ENCODE results near the gene SLC16A10. TPM values are rescaled to one million over a fixed set of nuclear protein-coding genes. Genes with fewer than 3 reads are reported as not detected.
"Not testable (repeated sequence)": the region's sequence is repeated elsewhere in the genome, so short reads cannot be mapped to it uniquely, and the experiment has no call there.

The SLC16A10 gene
- total RNA-seq, 1 donor from 2014 or later, result 0.02 TPM

- H3K4me1 Mint-ChIP-seq (ENCODE audit: low read depth), result no peaks in the 10 kb centered on the region
- H3K4me3 Mint-ChIP-seq (ENCODE audit: unreplicated experiment), result no peak overlapping the region
- no peak for TF ChIP-seq CTCF (IDR thresholded peaks at IDR 0.05)
- H3K9me3 Mint-ChIP-seq (ENCODE audit: low read depth), result no peaks in the 10 kb centered on the region
- peaks cover 12% of the 10 kb centered on the region for H3K27me3 Mint-ChIP-seq (ENCODE audit: low read depth)
- no peak overlapping the region for H3K27ac Mint-ChIP-seq (ENCODE audit: unreplicated experiment)
- H3K36me3 Mint-ChIP-seq (ENCODE audit: low read depth), result no peaks in the 10 kb centered on the region
- DNase-seq (ENCODE audit: low spot score), result no peak
These were observed 89.8 kb downstream of the SLC16A10 start for GRCh38 chr6:111177131-111177530.

- H3K9me3 Mint-ChIP-seq (ENCODE audit: low read depth), result peaks cover 3% of the 10 kb centered on the region
These were observed 96.6 kb downstream of the SLC16A10 start for GRCh38 chr6:111183702-111184517.

GRCh38 chr6:111184827-111185532 is 97.7 kb downstream of the SLC16A10 start:
- Mint-ChIP-seq H3K4me1 (ENCODE audit: low read depth) (no peaks in the 10 kb centered on the region), H3K4me3 (ENCODE audit: unreplicated experiment) (no peak overlapping the region), H3K27ac (ENCODE audit: unreplicated experiment) (no peak overlapping the region), H3K36me3 (ENCODE audit: low read depth) (no peaks in the 10 kb centered on the region), H3K27me3 (ENCODE audit: low read depth) (peaks cover 10% of the 10 kb centered on the region), H3K9me3 (ENCODE audit: low read depth) (peaks cover 3% of the 10 kb centered on the region)
- DNase-seq (ENCODE audit: low spot score), result no peak
- no peak for TF ChIP-seq CTCF (IDR thresholded peaks at IDR 0.05)

More at GRCh38 chr6:111183702-111184517, 96.6 kb downstream of the SLC16A10 start:
- H3K27me3 Mint-ChIP-seq (ENCODE audit: low read depth), result peaks cover 7% of the 10 kb centered on the region
- no peak overlapping the region for H3K4me3 Mint-ChIP-seq (ENCODE audit: unreplicated experiment)
- H3K4me1 Mint-ChIP-seq (ENCODE audit: low read depth), result no peaks in the 10 kb centered on the region
- no peak for DNase-seq (ENCODE audit: low spot score)
- no peak overlapping the region for H3K27ac Mint-ChIP-seq (ENCODE audit: unreplicated experiment)
- TF ChIP-seq CTCF (IDR thresholded peaks at IDR 0.05), result no peak
- H3K36me3 Mint-ChIP-seq (ENCODE audit: low read depth), result no peaks in the 10 kb centered on the region

GRCh38 chr6:111185954-111186353 is 98.7 kb downstream of the SLC16A10 start:
- no peak overlapping the region for H3K27ac Mint-ChIP-seq (ENCODE audit: unreplicated experiment)
- H3K9me3 Mint-ChIP-seq (ENCODE audit: low read depth), result peaks cover 3% of the 10 kb centered on the region
- H3K4me1 Mint-ChIP-seq (ENCODE audit: low read depth), result no peaks in the 10 kb centered on the region
- H3K36me3 Mint-ChIP-seq (ENCODE audit: low read depth), result no peaks in the 10 kb centered on the region
- TF ChIP-seq CTCF (IDR thresholded peaks at IDR 0.05), result no peak
- H3K4me3 Mint-ChIP-seq (ENCODE audit: unreplicated experiment), result no peak overlapping the region
- no peak for DNase-seq (ENCODE audit: low spot score)
- peaks cover 10% of the 10 kb centered on the region for H3K27me3 Mint-ChIP-seq (ENCODE audit: low read depth)

GRCh38 chr6:111187874-111188273 is 100.6 kb downstream of the SLC16A10 start:
- Mint-ChIP-seq H3K27me3 (ENCODE audit: low read depth) (peaks cover 10% of the 10 kb centered on the region), H3K27ac (ENCODE audit: unreplicated experiment) (no peak overlapping the region), H3K36me3 (ENCODE audit: low read depth) (no peaks in the 10 kb centered on the region), H3K4me1 (ENCODE audit: low read depth) (no peaks in the 10 kb centered on the region), H3K9me3 (ENCODE audit: low read depth) (no peaks in the 10 kb centered on the region), H3K4me3 (ENCODE audit: unreplicated experiment) (no peak overlapping the region)
- no peak for TF ChIP-seq CTCF (IDR thresholded peaks at IDR 0.05)
- DNase-seq (ENCODE audit: low spot score), result no peak

GRCh38 chr6:111189666-111190210 is 102.4 kb downstream of the SLC16A10 start:
- not testable (repeated sequence) for H3K4me1 Mint-ChIP-seq (ENCODE audit: low read depth); DNase-seq (ENCODE audit: low spot score); H3K9me3 Mint-ChIP-seq (ENCODE audit: low read depth); H3K27ac Mint-ChIP-seq (ENCODE audit: unreplicated experiment); H3K4me3 Mint-ChIP-seq (ENCODE audit: unreplicated experiment); H3K36me3 Mint-ChIP-seq (ENCODE audit: low read depth)
- H3K27me3 Mint-ChIP-seq (ENCODE audit: low read depth), result peaks cover 10% of the 10 kb centered on the region

All from chondrocyte (in vitro differentiated cells).